HG02885 (cell line): ENCODE measurements around the gene PROSER3.

ENCODE experiments used
- ATAC-seq: cut with Tn5 transposase; IDR thresholded peaks from one replicate; pipeline ENCODE4 v1.9.1; 2021; ENCODE audit warnings: mild to moderate bottlenecking; ENCODE audit not compliant: unreplicated experiment, poor library complexity

The PROSER3 gene

GRCh38 chr19:35757749-35758608, at the start of gene PROSER3:
PROSER3 (plus strand) TSS chr19:35758176; CDS start chr19:35758216, 40 bp downstream.
- peak; percentile 95 for ATAC-seq

GRCh38 chr19:35708391-35708790, 49.6 kb upstream of the PROSER3 start:
- ATAC-seq: no peak

GRCh38 chr19:35710784-35711723, 46.9 kb upstream of the PROSER3 start:
- peak; percentile 45 for ATAC-seq

GRCh38 chr19:35712567-35713505, 45.1 kb upstream of the PROSER3 start:
- peak; percentile 19 for ATAC-seq

GRCh38 chr19:35713506-35713850, 44.5 kb upstream of the PROSER3 start:
- no peak for ATAC-seq

- ATAC-seq: no peak
Measured at GRCh38 chr19:35713904-35714495, 44.0 kb upstream of the PROSER3 start.

- ATAC-seq: no peak
Measured at GRCh38 chr19:35714601-35715354, 43.2 kb upstream of the PROSER3 start.

- ATAC-seq: no peak
Measured at GRCh38 chr19:35715355-35715809, 42.6 kb upstream of the PROSER3 start.

GRCh38 chr19:35715981-35716800, 41.8 kb upstream of the PROSER3 start:
- peak; percentile 5 for ATAC-seq

GRCh38 chr19:35716801-35717664, 40.9 kb upstream of the PROSER3 start:
- peak; percentile 66 for ATAC-seq

GRCh38 chr19:35717665-35718344, 40.2 kb upstream of the PROSER3 start, which contains the start of gene KMT2B:
KMT2B (plus strand) TSS chr19:35718003; CDS start chr19:35718019, 16 bp downstream.
- ATAC-seq: peak; percentile 58

GRCh38 chr19:35718345-35719041, 39.5 kb upstream of the PROSER3 start:
- peak; percentile 8 for ATAC-seq

- no peak for ATAC-seq
Measured at GRCh38 chr19:35719402-35720162, 38.4 kb upstream of the PROSER3 start.

- ATAC-seq: no peak
Measured at GRCh38 chr19:35720163-35720524, 37.8 kb upstream of the PROSER3 start.

GRCh38 chr19:35720648-35721047, 37.3 kb upstream of the PROSER3 start:
- no peak for ATAC-seq
